IMR-90 (cell line): Measurements from ENCODE around the gene SLC44A5. TPM values are rescaled to one million over a fixed set of nuclear protein-coding genes. Genes with fewer than 3 reads are reported as not detected.

Experiments
- ATAC-seq: fragments of 200-7000 bp; cut with Tn5 transposase; 2 replicates; pipeline ENCODE4 v1.9.1; 2020; ENCODE audit warnings: low read depth, mild to moderate bottlenecking, moderate library complexity
- BruUV-seq: library from RNA; stranded (reverse); fragments of 400-500 nt; replicated peaks from 2 replicates; lab custom pipeline; 2021; lab: Mats Ljungman, UMichigan
- CTCF ChIA-PET: fragments of 300-600 bp; formaldehyde crosslinking; extraction: SDS; loops from one replicate; lab custom pipeline; 2021; ENCODE audit warnings: antibody characterized with exemption; lab: Yijun Ruan, JAX
- POLR2A ChIA-PET: fragments of 300-600 bp; sonication (Branson Sonifier 250); formaldehyde crosslinking; loops from one replicate; lab custom pipeline; 2022; ENCODE audit warnings: antibody characterized with exemption; ENCODE audit not compliant: unreplicated experiment; lab: Charles Lee
- DNase-seq: peaks from one replicate; pipeline ENCODE4 v3.0.0; 2013
- H2AFZ ChIP-seq: replicated peaks from 2 replicates; pipeline ENCODE3; 2013; ENCODE audit warnings: low read length, mild to moderate bottlenecking; ENCODE audit not compliant: poor library complexity
- H2AK5ac ChIP-seq: 2 replicates; pipeline ENCODE4 v1.6.1; 2013; ENCODE audit warnings: low read depth, low read length, inconsistent platforms
- H2AK9ac ChIP-seq: replicated peaks from 2 replicates; pipeline ENCODE3; 2013; ENCODE audit warnings: mild to moderate bottlenecking, low read depth, low read length, moderate library complexity; ENCODE audit not compliant: poor library complexity
- H2BK120ac ChIP-seq: 2 replicates; pipeline ENCODE4 v1.6.1; 2013; ENCODE audit warnings: low read depth, low read length, inconsistent platforms
- H2BK15ac ChIP-seq: 3 replicates; pipeline ENCODE4 v1.6.1; 2013; ENCODE audit warnings: low read depth, low read length, inconsistent platforms
- H2BK20ac ChIP-seq: 2 replicates; pipeline ENCODE4 v1.6.1; 2013; ENCODE audit warnings: low read depth, mild to moderate bottlenecking, inconsistent platforms, low read length, moderate library complexity
- H2BK5ac ChIP-seq: 2 replicates; pipeline ENCODE4 v1.6.1; 2013; ENCODE audit warnings: mild to moderate bottlenecking, low read depth, low read length, inconsistent platforms; ENCODE audit not compliant: poor library complexity, severe bottlenecking
- H3K14ac ChIP-seq: replicated peaks from 2 replicates; pipeline ENCODE4 v1.6.1; 2013; ENCODE audit warnings: low read depth, low read length, inconsistent platforms
- H3K18ac ChIP-seq: 2 replicates; pipeline ENCODE4 v1.6.1; 2013; ENCODE audit warnings: low read depth, low read length, control low read depth
- H3K23ac ChIP-seq: 2 replicates; pipeline ENCODE4 v1.6.1; 2013; ENCODE audit warnings: low read depth, low read length, inconsistent platforms
- H3K27ac ChIP-seq: 2 replicates; pipeline ENCODE4 v1.5.1; 2013; ENCODE audit warnings: mild to moderate bottlenecking, control low read depth, low read length; ENCODE audit not compliant: insufficient read depth
- H3K27me3 ChIP-seq: 2 replicates; pipeline ENCODE4 v1.6.1; 2013; ENCODE audit warnings: low read length; ENCODE audit not compliant: control insufficient read depth, insufficient read depth
- H3K36me3 ChIP-seq: 2 replicates; pipeline ENCODE4 v1.6.1; 2013; ENCODE audit warnings: low read length, mixed read lengths; ENCODE audit not compliant: control insufficient read depth, insufficient read depth
- H3K4ac ChIP-seq: 2 replicates; pipeline ENCODE4 v1.6.1; 2013; ENCODE audit warnings: low read depth, low read length, inconsistent platforms
- H3K4me1 ChIP-seq: 2 replicates; pipeline ENCODE4 v1.6.1; 2013; ENCODE audit warnings: low read length, mixed read lengths; ENCODE audit not compliant: control insufficient read depth, insufficient read depth
- H3K4me2 ChIP-seq: 2 replicates; pipeline ENCODE4 v1.6.1; 2013; ENCODE audit warnings: low read depth, mild to moderate bottlenecking, control low read depth, low read length, moderate library complexity
- H3K4me3 ChIP-seq: 2 replicates; pipeline ENCODE4 v1.5.1; 2013; ENCODE audit warnings: low read depth, mild to moderate bottlenecking, control low read depth, low read length, moderate library complexity; ENCODE audit not compliant: insufficient read depth
- H3K56ac ChIP-seq: 2 replicates; pipeline ENCODE4 v1.6.1; 2013; ENCODE audit warnings: low read length, inconsistent platforms; ENCODE audit not compliant: insufficient read depth; ENCODE audit errors: extremely low read depth
- H3K79me1 ChIP-seq, 2 experiments: 2 replicates each; pipeline ENCODE4 v1.6.1; 2013; ENCODE audit warnings: low read length in 2 of 2, inconsistent platforms in 1 of 2, low read depth in 1 of 2
- H3K9ac ChIP-seq: 2 replicates; pipeline ENCODE4 v1.6.1; 2013; ENCODE audit warnings: low read depth, low read length, control low read depth
- H3K9me1 ChIP-seq: 2 replicates; pipeline ENCODE4 v1.6.1; 2013; ENCODE audit warnings: low read length, inconsistent platforms; ENCODE audit not compliant: insufficient read depth
- H3K9me3 ChIP-seq: 2 replicates; pipeline ENCODE4 v1.6.1; 2013; ENCODE audit warnings: low read length; ENCODE audit not compliant: control insufficient read depth, insufficient read depth
- H4K20me1 ChIP-seq: 2 replicates; pipeline ENCODE4 v1.6.1; 2013; ENCODE audit warnings: low read length, inconsistent platforms; ENCODE audit not compliant: insufficient read depth
- H4K5ac ChIP-seq: 2 replicates; pipeline ENCODE4 v1.6.1; 2013; ENCODE audit warnings: mild to moderate bottlenecking, low read depth, low read length, control low read depth
- H4K8ac ChIP-seq, 2 experiments: 2 replicates each; pipeline ENCODE4 v1.6.1; 2013; ENCODE audit warnings: low read depth in 2 of 2, low read length in 2 of 2, control low read depth in 1 of 2, inconsistent platforms in 1 of 2
- H4K91ac ChIP-seq: 2 replicates; pipeline ENCODE4 v1.6.1; 2013; ENCODE audit warnings: low read depth, low read length, inconsistent platforms; ENCODE audit not compliant: insufficient read depth
- BHLHE40 ChIP-seq: fragments of 150-350 bp; IDR thresholded peaks from 2 replicates; pipeline ENCODE4 v1.6.1; 2016; ENCODE audit warnings: mild to moderate bottlenecking, low read depth, low read length
- CEBPB ChIP-seq: IDR thresholded peaks from 2 replicates; pipeline ENCODE4 v1.6.1; 2012; ENCODE audit warnings: low read depth, low read length, improper control_type of control experiment
- CHD1 ChIP-seq: IDR thresholded peaks from 2 replicates; pipeline ENCODE4 v1.6.1; 2012; ENCODE audit warnings: low read depth, low read length, improper control_type of control experiment
- CTCF ChIP-seq: conservative IDR thresholded peaks from 2 replicates; pipeline ENCODE4 v1.5.1; 2012; ENCODE audit warnings: mild to moderate bottlenecking, low read depth, low read length, improper control_type of control experiment
- ELK1 ChIP-seq: fragments of 150-350 bp; IDR thresholded peaks from 2 replicates; pipeline ENCODE4 v1.6.1; 2016; ENCODE audit warnings: low read depth, mild to moderate bottlenecking, low read length, moderate library complexity, borderline replicate concordance
- FOS ChIP-seq: fragments of 150-350 bp; IDR thresholded peaks from 2 replicates; pipeline ENCODE4 v1.6.1; 2016; ENCODE audit warnings: low read depth, low read length
- MAZ ChIP-seq: IDR thresholded peaks from 2 replicates; pipeline ENCODE4 v1.6.1; 2012; ENCODE audit warnings: low read depth, mild to moderate bottlenecking, low read length, improper control_type of control experiment, moderate library complexity, borderline replicate concordance
- MXI1 ChIP-seq: IDR thresholded peaks from 2 replicates; pipeline ENCODE4 v1.6.1; 2012; ENCODE audit warnings: low read depth, mild to moderate bottlenecking, low read length, moderate library complexity, borderline replicate concordance
- NFE2L2 ChIP-seq: fragments of 150-350 bp; IDR thresholded peaks from 2 replicates; pipeline ENCODE4 v1.6.1; 2016; ENCODE audit warnings: low read depth, mild to moderate bottlenecking, low read length
- POLR2A ChIP-seq: IDR thresholded peaks from 2 replicates; pipeline ENCODE4 v1.6.1; 2012; ENCODE audit warnings: mild to moderate bottlenecking, low read depth, low read length
- RAD21 ChIP-seq: IDR thresholded peaks from 2 replicates; pipeline ENCODE4 v1.6.1; 2012; ENCODE audit warnings: low read length, improper control_type of control experiment
- RCOR1 ChIP-seq: IDR thresholded peaks from 2 replicates; pipeline ENCODE4 v1.6.1; 2012; ENCODE audit warnings: mild to moderate bottlenecking, low read length, improper control_type of control experiment; ENCODE audit not compliant: insufficient replicate concordance
- RFX5 ChIP-seq: IDR thresholded peaks from 2 replicates; pipeline ENCODE4 v1.8.0; 2012; ENCODE audit warnings: low read depth, mild to moderate bottlenecking, low read length, moderate library complexity
- SMC3 ChIP-seq: fragments of 150-350 bp; IDR thresholded peaks from 2 replicates; pipeline ENCODE4 v1.6.1; 2016; ENCODE audit warnings: low read depth, mild to moderate bottlenecking, antibody characterized with exemption, low read length, moderate library complexity
- USF2 ChIP-seq: fragments of 150-350 bp; IDR thresholded peaks from 2 replicates; pipeline ENCODE4 v1.6.1; 2017; ENCODE audit warnings: mild to moderate bottlenecking, antibody characterized with exemption, low read length, low read depth
- WGBS, 2 experiments: methylation state at CpG; one replicate each; pipeline versions ENCODE4 v1.1.5 to v1.1.7; 2013; ENCODE audit warnings: missing lambda C conversion rate in 2 of 2; ENCODE audit not compliant: insufficient read length in 1 of 2; ENCODE audit errors: extremely low coverage in 2 of 2; 5-methylcytosine and 5-hydroxymethylcytosine counted together
- dilution Hi-C: fragments of 300-500 bp; cut with HindIII; formaldehyde crosslinking; loops from one replicate; pipeline ENCODE4 v1.14.3; 2018; ENCODE audit warnings: low sequenced_read_pairs; ENCODE audit not compliant: unreplicated experiment
- in situ Hi-C: fragments of 300-500 bp; cut with MboI; formaldehyde crosslinking; loops from 3 replicates; pipeline ENCODE4 v1.14.3; 2019; ENCODE audit warnings: low sequenced_read_pairs, inconsistent platforms, mixed read lengths
- intact Hi-C: fragments of 100-400 bp; cut with micrococcal nuclease; formaldehyde crosslinking; loops from 2 replicates; pipeline ENCODE4 v1.10.0; 2022
- polyA plus RNA-seq, 3 experiments: library from polyadenylated mRNA; depleted of rRNA; stranded (reverse); fragments of >200 nt; gene quantifications; 2 replicates each; pipeline ENCODE4 v1.2.3, GENCODE V29; 2012; ENCODE audit warnings: low replicate concordance in 1 of 3
- total RNA-seq: library from RNA; depleted of rRNA; stranded (reverse); fragments of >200 nt; gene quantifications from 2 replicates; pipeline ENCODE4 v1.2.3, GENCODE V29; 2012

SLC44A5 gene
- total and polyA plus RNA-seq, 2 of the 4 experiments (the other 2 are of a cell fraction), result under 0.01 TPM; not detected in 1

GRCh38 chr1:75293270-75293669, 317.6 kb downstream of the SLC44A5 start:
- CTCF ChIA-PET, result no interaction called here
- Histone ChIP-seq H2AFZ (no peak overlapping the region), H3K4me1 (no peaks in the 10 kb centered on the region), H2BK15ac (no peak overlapping the region), H3K9me1 (no peaks in the 10 kb centered on the region), H2BK120ac (no peak overlapping the region), H3K23ac (no peak overlapping the region), H3K4ac (no peak overlapping the region), H4K5ac (no peak overlapping the region), H3K4me2 (no peak overlapping the region), H2AK9ac (no peak overlapping the region), H3K18ac (no peak overlapping the region), H3K9ac (no peak overlapping the region), H3K27ac (no peak overlapping the region), H3K36me3 (no peaks in the 10 kb centered on the region), H4K20me1 (no peaks in the 10 kb centered on the region), H3K56ac (no peak overlapping the region), H3K9me3 (peaks cover 12% of the 10 kb centered on the region), H2BK20ac (no peak overlapping the region), H3K4me3 (no peak overlapping the region), H3K79me1 (no peaks in the 10 kb centered on the region), H3K14ac (no peak overlapping the region), H3K27me3 (no peaks in the 10 kb centered on the region), H2BK5ac (no peak overlapping the region), H4K91ac (no peak overlapping the region), H2AK5ac (no peak overlapping the region), H4K8ac (no peak overlapping the region)
- in situ Hi-C loops (no loop called here), intact Hi-C loops (no loop called here), dilution Hi-C loops (no loop called here)
- TF ChIP-seq SMC3, result no peak
- TF ChIP-seq MAZ, result no peak
- TF ChIP-seq FOS, result no peak
- no peak for TF ChIP-seq MXI1
- no peak for TF ChIP-seq NFE2L2
- no peak for TF ChIP-seq CEBPB
- TF ChIP-seq BHLHE40, result no peak
- no peak for TF ChIP-seq RFX5
- TF ChIP-seq CTCF, result no peak
- no peak for TF ChIP-seq ELK1
- TF ChIP-seq CHD1, result no peak
- TF ChIP-seq RAD21, result no peak
- TF ChIP-seq POLR2A, result no peak
- no peak for TF ChIP-seq USF2
- no peak for TF ChIP-seq RCOR1
- no CpG with 5 or more reads among the region's 4 CpGs for WGBS, 2 experiments
- BruUV-seq, result no TSS peak
- DNase-seq (no peak), ATAC-seq (no peak)
- POLR2A ChIA-PET, result no interaction called here
